Neural progenitor cell (in vitro differentiated cells): ENCODE measurements around the gene ZNF816. TPM values are rescaled to one million over a fixed set of nuclear protein-coding genes. Genes with fewer than 3 reads are reported as not detected.
"Not testable (repeated sequence)": the region's sequence is repeated elsewhere in the genome, so short reads cannot be mapped to it uniquely, and the experiment has no call there.

Experiments
- DNase-seq: peaks from one replicate; pipeline ENCODE4 v3.0.0-alpha.2; 2016; ENCODE audit warnings: low spot score
- H2AFZ ChIP-seq: fragments of 200-600 bp; sonication (generic); replicated peaks from 2 replicates; pipeline ENCODE4 v1.6.1; 2016; ENCODE audit warnings: antibody characterized with exemption
- H3F3A ChIP-seq: fragments of 200-600 bp; sonication (generic); 2 replicates; pipeline ENCODE4 v1.6.1; 2016; ENCODE audit warnings: antibody characterized with exemption, low read depth
- H3K27ac ChIP-seq: fragments of 200-600 bp; sonication (generic); 2 replicates; pipeline ENCODE4 v1.5.1; 2016; ENCODE audit warnings: mild to moderate bottlenecking
- H3K27me3 ChIP-seq: fragments of 200-600 bp; sonication (generic); 2 replicates; pipeline ENCODE4 v1.6.1; 2016; ENCODE audit warnings: mild to moderate bottlenecking, moderate library complexity
- H3K36me3 ChIP-seq: fragments of 200-600 bp; sonication (generic); 2 replicates; pipeline ENCODE4 v1.5.1; 2016
- H3K4me1 ChIP-seq: fragments of 200-600 bp; sonication (generic); 2 replicates; pipeline ENCODE4 v1.6.1; 2016; ENCODE audit warnings: mixed run types
- H3K4me2 ChIP-seq: fragments of 200-600 bp; sonication (generic); 2 replicates; pipeline ENCODE4 v1.6.1; 2016
- H3K4me3 ChIP-seq: fragments of 200-600 bp; sonication (generic); 2 replicates; pipeline ENCODE4 v1.5.1; 2016
- H3K79me2 ChIP-seq: fragments of 200-600 bp; sonication (generic); 2 replicates; pipeline ENCODE4 v1.6.1; 2016; ENCODE audit warnings: low read depth
- H3K9ac ChIP-seq: fragments of 200-600 bp; sonication (generic); 2 replicates; pipeline ENCODE4 v1.6.1; 2016
- H3K9me3 ChIP-seq: fragments of 200-600 bp; sonication (generic); 2 replicates; pipeline ENCODE4 v1.5.1; 2016; ENCODE audit warnings: low read depth
- H4K20me1 ChIP-seq: fragments of 200-600 bp; sonication (generic); 2 replicates; pipeline ENCODE4 v1.6.1; 2016; ENCODE audit warnings: low read depth
- H3K27ac Mint-ChIP-seq: 3 replicates; pipeline ENCODE4 v1.8.0; 2021; ENCODE audit warnings: mixed read lengths
- H3K27me3 Mint-ChIP-seq: 2 replicates; pipeline ENCODE4 v1.8.0; 2022; ENCODE audit warnings: low read depth, mild to moderate bottlenecking, inconsistent platforms, moderate library complexity, mixed read lengths; ENCODE audit not compliant: insufficient read depth
- H3K36me3 Mint-ChIP-seq: 3 replicates; pipeline ENCODE4 v1.8.0; 2021; ENCODE audit warnings: mixed read lengths
- H3K4me1 Mint-ChIP-seq: 3 replicates; pipeline ENCODE4 v1.8.0; 2021; ENCODE audit warnings: mixed read lengths
- H3K4me3 Mint-ChIP-seq: 3 replicates; pipeline ENCODE4 v1.8.0; 2021; ENCODE audit warnings: mild to moderate bottlenecking, moderate library complexity, mixed read lengths
- H3K9me3 Mint-ChIP-seq: 3 replicates; pipeline ENCODE4 v1.8.0; 2020; ENCODE audit warnings: mixed read lengths
- EZH2 ChIP-seq: fragments of 200-600 bp; sonication (generic); IDR thresholded peaks from 2 replicates; pipeline ENCODE4 v1.6.1; 2017; ENCODE audit warnings: antibody characterized with exemption, mild to moderate bottlenecking, moderate library complexity
- EZH2phosphoT487 ChIP-seq: fragments of 200-600 bp; sonication (generic); IDR thresholded peaks from 2 replicates; pipeline ENCODE4 v1.6.1; 2017; ENCODE audit warnings: antibody characterized with exemption
- total RNA-seq: library from RNA; depleted of rRNA; stranded (reverse); fragments of >200 nt; gene quantifications from 2 replicates; pipeline ENCODE4 v1.2.3, GENCODE V29; 2015; ENCODE audit warnings: low replicate concordance
- TF ChIP-seq, protein P1 (sequence below): fragments of 200-600 bp; sonication (generic); IDR thresholded peaks from 2 replicates; pipeline ENCODE4 v1.5.1; 2017; ENCODE audit warnings: antibody characterized with exemption, mild to moderate bottlenecking

The ZNF816 gene
- total RNA-seq, 1 donor from 2014 or later: 22.9 TPM

DNA sequence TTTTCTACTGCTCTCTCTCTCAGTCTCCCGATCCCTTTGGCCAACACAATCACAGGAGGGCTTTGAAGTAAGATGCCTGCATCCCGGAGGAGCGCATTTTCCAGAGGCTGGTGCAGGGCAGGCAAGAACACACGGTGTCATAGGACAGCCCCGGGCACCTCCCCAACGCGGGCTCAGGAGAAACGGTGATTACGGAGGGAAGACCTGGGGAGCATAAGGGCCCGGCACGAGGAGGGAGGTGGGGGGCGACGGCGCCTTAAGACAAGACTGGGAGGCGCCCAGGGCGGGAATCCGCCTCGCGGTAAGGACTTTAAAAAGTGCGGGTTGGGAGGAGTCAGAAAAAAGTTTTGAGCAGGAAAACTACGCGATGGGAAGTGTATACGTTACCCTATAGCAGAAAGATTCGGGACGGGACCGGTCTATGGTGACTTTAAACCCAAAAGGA lies 20.7 kb downstream of the ZNF816 start:
- Histone ChIP-seq H3K4me3 (peak overlapping the region; percentile 98), H3K4me2 (peak overlapping the region; percentile 79), H3K27me3 (no peaks in the 10 kb centered on the region), H3K4me1 (peaks cover 11% of the 10 kb centered on the region), H2AFZ (peak overlapping the region; percentile 98), H3K9ac (no peak overlapping the region), H3K9me3 (no peaks in the 10 kb centered on the region), H3K27ac (no peak overlapping the region), H3K36me3 (no peaks in the 10 kb centered on the region), H3F3A (peaks cover 49% of the 10 kb centered on the region), H3K79me2 (peaks cover 27% of the 10 kb centered on the region), H4K20me1 (peaks cover 2% of the 10 kb centered on the region)
- Mint-ChIP-seq H3K27me3 (peaks cover 11% of the 10 kb centered on the region), H3K4me3 (peak overlapping the region; percentile 90), H3K27ac (no peak overlapping the region), H3K4me1 (peaks cover 10% of the 10 kb centered on the region), H3K9me3 (peaks cover 37% of the 10 kb centered on the region), H3K36me3 (peaks cover 20% of the 10 kb centered on the region)
- TF ChIP-seq EZH2phosphoT487: no peak
- no peak for TF ChIP-seq EZH2
- TF ChIP-seq, protein P1, sequence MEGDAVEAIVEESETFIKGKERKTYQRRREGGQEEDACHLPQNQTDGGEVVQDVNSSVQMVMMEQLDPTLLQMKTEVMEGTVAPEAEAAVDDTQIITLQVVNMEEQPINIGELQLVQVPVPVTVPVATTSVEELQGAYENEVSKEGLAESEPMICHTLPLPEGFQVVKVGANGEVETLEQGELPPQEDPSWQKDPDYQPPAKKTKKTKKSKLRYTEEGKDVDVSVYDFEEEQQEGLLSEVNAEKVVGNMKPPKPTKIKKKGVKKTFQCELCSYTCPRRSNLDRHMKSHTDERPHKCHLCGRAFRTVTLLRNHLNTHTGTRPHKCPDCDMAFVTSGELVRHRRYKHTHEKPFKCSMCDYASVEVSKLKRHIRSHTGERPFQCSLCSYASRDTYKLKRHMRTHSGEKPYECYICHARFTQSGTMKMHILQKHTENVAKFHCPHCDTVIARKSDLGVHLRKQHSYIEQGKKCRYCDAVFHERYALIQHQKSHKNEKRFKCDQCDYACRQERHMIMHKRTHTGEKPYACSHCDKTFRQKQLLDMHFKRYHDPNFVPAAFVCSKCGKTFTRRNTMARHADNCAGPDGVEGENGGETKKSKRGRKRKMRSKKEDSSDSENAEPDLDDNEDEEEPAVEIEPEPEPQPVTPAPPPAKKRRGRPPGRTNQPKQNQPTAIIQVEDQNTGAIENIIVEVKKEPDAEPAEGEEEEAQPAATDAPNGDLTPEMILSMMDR: no peak
- peak; percentile 68 for DNase-seq

DNA sequence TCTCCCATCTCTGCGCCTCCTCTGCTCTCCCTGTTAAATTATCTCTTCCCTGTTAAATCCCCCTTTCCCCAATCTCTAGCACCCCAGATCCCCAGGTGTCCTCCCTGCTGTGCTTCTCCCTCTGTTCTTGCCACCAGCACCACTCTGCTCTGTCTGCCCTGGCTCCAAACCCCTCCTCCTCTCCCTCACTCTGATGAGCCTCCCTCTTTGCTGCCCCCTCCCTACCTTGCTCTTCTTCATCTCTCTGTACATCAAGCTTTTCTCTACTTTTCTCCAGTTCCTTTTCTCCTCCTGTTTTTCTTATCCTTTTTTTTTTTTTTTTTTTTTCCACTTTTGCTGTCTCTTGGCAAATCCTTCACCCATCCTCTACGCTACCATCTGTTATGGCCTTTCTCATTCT lies 21.2 kb downstream of the ZNF816 start:
- Mint-ChIP-seq H3K36me3 (peaks cover 24% of the 10 kb centered on the region), H3K4me1 (peaks cover 10% of the 10 kb centered on the region), H3K4me3 (peak overlapping the region; percentile 90), H3K9me3 (peaks cover 39% of the 10 kb centered on the region), H3K27me3 (peaks cover 14% of the 10 kb centered on the region)
- Histone ChIP-seq H3K4me1 (peaks cover 11% of the 10 kb centered on the region), H3K4me3 (peak overlapping the region; percentile 98), H3K79me2 (peaks cover 27% of the 10 kb centered on the region), H3F3A (peaks cover 44% of the 10 kb centered on the region), H3K4me2 (peak overlapping the region; percentile 79)
- not testable (repeated sequence) for DNase-seq, H3K27ac Mint-ChIP-seq, H3K27me3 ChIP-seq, H3K9me3 ChIP-seq, H4K20me1 ChIP-seq, H3K36me3 ChIP-seq, H3K27ac ChIP-seq, H2AFZ ChIP-seq, H3K9ac ChIP-seq

DNA sequence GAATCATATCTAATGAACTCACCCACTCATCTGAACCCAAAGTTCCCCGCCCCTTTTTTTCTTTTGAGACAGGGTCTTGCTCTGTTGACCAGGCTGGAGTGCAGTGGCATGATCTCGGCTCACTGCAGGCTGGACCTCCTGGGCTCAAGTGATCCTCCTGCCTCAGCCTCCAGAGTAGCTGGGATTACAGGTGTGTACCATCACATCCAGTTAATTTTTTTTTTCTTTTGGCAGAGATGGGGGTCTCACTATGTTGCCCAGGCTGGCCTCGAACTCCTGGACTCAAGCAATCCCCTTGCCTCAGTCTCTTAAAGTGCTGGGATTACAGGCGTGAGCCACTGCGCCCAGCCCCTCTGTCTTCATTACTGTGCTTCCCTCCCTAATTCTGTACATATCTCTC lies 21.8 kb downstream of the ZNF816 start:
- not testable (repeated sequence) for H4K20me1 ChIP-seq, DNase-seq, H2AFZ ChIP-seq, H3K9ac ChIP-seq, H3K27ac ChIP-seq, H3K9me3 ChIP-seq, H3K27ac Mint-ChIP-seq, H3K4me3 ChIP-seq, H3K27me3 ChIP-seq, H3K36me3 ChIP-seq
- peaks cover 36% of the 10 kb centered on the region for H3K9me3 Mint-ChIP-seq
- H3K4me3 Mint-ChIP-seq: peak overlapping the region; percentile 90
- Histone ChIP-seq H3F3A (peaks cover 40% of the 10 kb centered on the region), H3K4me2 (peak overlapping the region; percentile 79), H3K4me1 (peaks cover 11% of the 10 kb centered on the region), H3K79me2 (peaks cover 27% of the 10 kb centered on the region)
- H3K27me3 Mint-ChIP-seq: peaks cover 14% of the 10 kb centered on the region
- H3K36me3 Mint-ChIP-seq: peaks cover 28% of the 10 kb centered on the region
- H3K4me1 Mint-ChIP-seq: peaks cover 10% of the 10 kb centered on the region

DNA sequence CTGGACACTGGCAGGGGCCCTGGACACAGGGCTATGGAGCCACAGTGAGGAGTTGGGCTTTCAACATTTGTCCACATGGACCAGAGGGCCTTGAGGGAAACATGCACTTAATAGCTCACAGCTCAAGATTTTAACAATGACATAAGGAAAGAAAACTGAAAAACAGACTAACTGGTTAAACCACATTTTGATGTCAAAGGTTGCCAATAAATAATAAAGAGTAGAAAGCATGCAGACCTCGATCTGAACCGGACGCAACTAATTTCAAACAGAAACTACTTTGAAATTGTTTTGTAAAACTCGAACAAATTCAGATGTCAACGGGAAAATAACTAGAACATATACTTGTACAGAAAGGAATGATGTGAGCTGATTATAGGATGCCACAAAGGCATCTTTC lies 23.9 kb downstream of the ZNF816 start:
- Histone ChIP-seq H3K4me2 (no peak overlapping the region), H2AFZ (no peak overlapping the region), H3K4me1 (peaks cover 3% of the 10 kb centered on the region), H3F3A (peaks cover 20% of the 10 kb centered on the region), H3K9ac (no peak overlapping the region), H3K27me3 (no peaks in the 10 kb centered on the region), H4K20me1 (peaks cover 2% of the 10 kb centered on the region), H3K4me3 (no peak overlapping the region), H3K27ac (no peak overlapping the region), H3K36me3 (no peaks in the 10 kb centered on the region), H3K9me3 (no peaks in the 10 kb centered on the region), H3K79me2 (peaks cover 27% of the 10 kb centered on the region)
- Mint-ChIP-seq H3K36me3 (peaks cover 34% of the 10 kb centered on the region), H3K9me3 (peaks cover 34% of the 10 kb centered on the region), H3K27me3 (peaks cover 11% of the 10 kb centered on the region), H3K27ac (no peak overlapping the region), H3K4me3 (no peak overlapping the region), H3K4me1 (peaks cover 7% of the 10 kb centered on the region)
- DNase-seq: no peak
- no peak for TF ChIP-seq EZH2phosphoT487
- no peak for TF ChIP-seq EZH2
- TF ChIP-seq, protein P1: no peak
